ENCODE results near the gene NGEF. TPM values are rescaled to one million over a fixed set of nuclear protein-coding genes. Genes with fewer than 3 reads are reported as not detected.

The NGEF gene
- total RNA-seq, 1 donor from 2014 or later: 4.3 TPM

DNA sequence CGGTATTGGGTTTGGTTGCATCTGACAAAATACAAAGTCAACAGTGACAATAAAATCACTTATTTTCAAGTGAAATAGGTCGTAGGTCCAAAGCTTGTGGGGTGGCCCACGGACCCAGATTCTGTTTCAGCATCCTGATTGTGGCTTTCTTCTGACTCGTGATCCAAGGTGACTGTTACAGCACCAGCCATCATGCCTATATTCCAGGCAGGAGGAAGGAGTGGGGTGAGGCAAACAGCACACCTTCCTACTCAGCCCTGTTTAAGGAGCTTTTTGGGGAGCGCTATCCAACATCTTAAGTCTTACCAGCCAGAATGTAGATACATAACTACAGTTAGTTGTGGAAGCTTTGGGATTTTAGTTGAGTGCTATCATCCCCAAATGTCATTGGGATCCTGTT, 151.7 kb downstream of the NGEF start:
- Histone ChIP-seq H3K79me2 (ENCODE audit: low read depth) (no peaks in the 10 kb centered on the region), H3K9ac (no peak overlapping the region), H3F3A (ENCODE audit: low read depth) (no peaks in the 10 kb centered on the region), H3K27me3 (no peaks in the 10 kb centered on the region), H3K27ac (no peak overlapping the region), H2AFZ (replicated peaks) (no peak overlapping the region), H3K36me3 (no peaks in the 10 kb centered on the region), H3K4me3 (no peak overlapping the region), H4K20me1 (ENCODE audit: low read depth) (peaks cover 3% of the 10 kb centered on the region), H3K4me2 (no peak overlapping the region), H3K4me1 (no peaks in the 10 kb centered on the region), H3K9me3 (ENCODE audit: low read depth) (no peaks in the 10 kb centered on the region)
- no peak for DNase-seq (ENCODE audit: low spot score)
- Mint-ChIP-seq H3K4me1 (no peaks in the 10 kb centered on the region), H3K4me3 (no peak overlapping the region), H3K27me3 (ENCODE audit: insufficient read depth, low read depth) (no peaks in the 10 kb centered on the region), H3K9me3 (no peaks in the 10 kb centered on the region), H3K36me3 (peaks cover 19% of the 10 kb centered on the region), H3K27ac (no peak overlapping the region)
- TF ChIP-seq EZH2phosphoT487 (IDR thresholded peaks at IDR 0.05) (no peak), EZH2 (IDR thresholded peaks at IDR 0.05) (no peak)
- TF ChIP-seq, protein P1, sequence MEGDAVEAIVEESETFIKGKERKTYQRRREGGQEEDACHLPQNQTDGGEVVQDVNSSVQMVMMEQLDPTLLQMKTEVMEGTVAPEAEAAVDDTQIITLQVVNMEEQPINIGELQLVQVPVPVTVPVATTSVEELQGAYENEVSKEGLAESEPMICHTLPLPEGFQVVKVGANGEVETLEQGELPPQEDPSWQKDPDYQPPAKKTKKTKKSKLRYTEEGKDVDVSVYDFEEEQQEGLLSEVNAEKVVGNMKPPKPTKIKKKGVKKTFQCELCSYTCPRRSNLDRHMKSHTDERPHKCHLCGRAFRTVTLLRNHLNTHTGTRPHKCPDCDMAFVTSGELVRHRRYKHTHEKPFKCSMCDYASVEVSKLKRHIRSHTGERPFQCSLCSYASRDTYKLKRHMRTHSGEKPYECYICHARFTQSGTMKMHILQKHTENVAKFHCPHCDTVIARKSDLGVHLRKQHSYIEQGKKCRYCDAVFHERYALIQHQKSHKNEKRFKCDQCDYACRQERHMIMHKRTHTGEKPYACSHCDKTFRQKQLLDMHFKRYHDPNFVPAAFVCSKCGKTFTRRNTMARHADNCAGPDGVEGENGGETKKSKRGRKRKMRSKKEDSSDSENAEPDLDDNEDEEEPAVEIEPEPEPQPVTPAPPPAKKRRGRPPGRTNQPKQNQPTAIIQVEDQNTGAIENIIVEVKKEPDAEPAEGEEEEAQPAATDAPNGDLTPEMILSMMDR (IDR thresholded peaks at IDR 0.05): no peak

DNA sequence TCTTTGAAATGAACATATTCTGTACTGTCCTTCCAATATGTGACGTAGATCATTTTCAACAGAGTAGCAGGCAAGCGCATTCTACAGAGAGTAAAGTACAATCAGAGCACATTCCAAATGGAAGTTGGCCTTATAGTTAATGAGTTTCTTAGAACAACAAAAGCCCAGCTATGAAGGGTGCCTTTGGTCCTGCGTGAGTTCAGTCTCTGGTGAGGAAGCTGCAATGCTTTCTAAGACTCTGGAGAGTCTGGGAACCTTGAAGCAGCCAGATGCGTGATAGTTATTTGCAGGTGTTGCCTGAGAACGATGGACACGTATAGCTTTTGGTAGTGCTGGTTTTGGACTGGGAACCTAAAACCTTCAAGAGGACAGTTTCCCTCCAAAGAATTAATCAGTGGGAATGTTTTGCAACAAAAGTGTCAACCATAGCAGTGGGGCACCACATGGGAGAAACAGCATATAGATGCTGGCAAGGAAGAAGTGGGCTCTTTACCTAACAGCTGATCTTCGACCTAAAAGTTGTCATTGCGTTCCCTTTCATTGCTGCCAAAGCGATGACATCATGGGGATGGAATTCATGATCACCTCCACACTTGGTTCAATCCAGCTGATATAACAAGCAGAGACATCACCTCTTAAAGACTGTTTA, 152.3 kb downstream of the NGEF start:
- Histone ChIP-seq H2AFZ (replicated peaks) (no peak overlapping the region), H3K79me2 (ENCODE audit: low read depth) (no peaks in the 10 kb centered on the region), H3K9ac (no peak overlapping the region), H3K9me3 (ENCODE audit: low read depth) (no peaks in the 10 kb centered on the region), H3K36me3 (no peaks in the 10 kb centered on the region), H3K4me3 (no peak overlapping the region), H3K4me1 (no peaks in the 10 kb centered on the region), H3K27ac (no peak overlapping the region), H4K20me1 (ENCODE audit: low read depth) (peaks cover 3% of the 10 kb centered on the region), H3K27me3 (no peaks in the 10 kb centered on the region), H3K4me2 (no peak overlapping the region), H3F3A (ENCODE audit: low read depth) (no peaks in the 10 kb centered on the region)
- Mint-ChIP-seq H3K27me3 (ENCODE audit: insufficient read depth, low read depth) (no peaks in the 10 kb centered on the region), H3K4me3 (no peak overlapping the region), H3K27ac (no peak overlapping the region), H3K4me1 (no peaks in the 10 kb centered on the region), H3K36me3 (peaks cover 21% of the 10 kb centered on the region), H3K9me3 (no peaks in the 10 kb centered on the region)
- TF ChIP-seq, protein P1 (IDR thresholded peaks at IDR 0.05): no peak
- TF ChIP-seq EZH2phosphoT487 (IDR thresholded peaks at IDR 0.05): no peak
- TF ChIP-seq EZH2 (IDR thresholded peaks at IDR 0.05): no peak
- no peak for DNase-seq (ENCODE audit: low spot score)

DNA sequence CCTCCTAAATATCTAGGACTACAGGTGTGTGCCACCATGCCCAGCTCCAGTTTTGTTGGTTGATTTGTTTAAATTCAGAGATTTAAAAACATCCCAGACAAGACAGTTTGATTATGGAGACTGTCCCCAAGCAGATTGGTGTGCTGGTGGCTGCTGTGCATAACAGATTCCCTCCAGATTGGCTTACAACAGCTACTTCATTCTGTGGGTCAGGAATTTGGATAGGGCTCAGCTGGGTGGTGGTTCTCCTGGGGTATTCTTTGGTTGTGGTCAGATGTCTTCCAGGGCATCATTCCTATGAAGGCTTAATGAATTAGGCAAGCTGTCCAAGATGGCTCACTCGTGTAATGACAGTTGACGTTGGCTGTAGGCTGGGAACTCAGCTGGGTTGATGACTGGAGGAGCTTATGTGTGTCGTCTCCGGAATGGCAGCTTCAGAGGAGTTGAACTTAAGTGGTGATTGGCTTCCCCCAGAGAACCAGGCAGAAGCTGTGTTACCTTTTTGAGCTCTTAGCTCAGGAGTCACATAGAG, 153.6 kb downstream of the NGEF start:
- Mint-ChIP-seq H3K9me3 (no peaks in the 10 kb centered on the region), H3K4me3 (no peak overlapping the region), H3K4me1 (no peaks in the 10 kb centered on the region), H3K27me3 (ENCODE audit: insufficient read depth, low read depth) (no peaks in the 10 kb centered on the region), H3K36me3 (peaks cover 21% of the 10 kb centered on the region), H3K27ac (no peak overlapping the region)
- no peak overlapping the region for H3K27ac ChIP-seq
- H3K9me3 ChIP-seq (ENCODE audit: low read depth): no peaks in the 10 kb centered on the region
- no peak overlapping the region for H3K4me3 ChIP-seq
- TF ChIP-seq, protein P1 (IDR thresholded peaks at IDR 0.05): no peak
- TF ChIP-seq EZH2 (IDR thresholded peaks at IDR 0.05) (no peak), EZH2phosphoT487 (IDR thresholded peaks at IDR 0.05) (no peak)
- H3K36me3 ChIP-seq: no peaks in the 10 kb centered on the region
- DNase-seq (ENCODE audit: low spot score): no peak
- no peak overlapping the region for H2AFZ ChIP-seq (replicated peaks)
- peaks cover 3% of the 10 kb centered on the region for H4K20me1 ChIP-seq (ENCODE audit: low read depth)
- no peak overlapping the region for H3K9ac ChIP-seq
- no peaks in the 10 kb centered on the region for H3F3A ChIP-seq (ENCODE audit: low read depth)
- H3K79me2 ChIP-seq (ENCODE audit: low read depth): no peaks in the 10 kb centered on the region
- no peaks in the 10 kb centered on the region for H3K27me3 ChIP-seq
- H3K4me2 ChIP-seq: no peak overlapping the region
- no peaks in the 10 kb centered on the region for H3K4me1 ChIP-seq

Measured in neural progenitor cell (in vitro differentiated cells).